Caco-2 (cell line): ENCODE results near the gene GUSB. TPM values are rescaled to one million over a fixed set of nuclear protein-coding genes. Genes with fewer than 3 reads are reported as not detected.

Source experiments
- BruUV-seq: library from RNA; stranded (reverse); fragments of 400-500 nt; replicated peaks from 2 replicates; lab custom pipeline; 2021; lab: Mats Ljungman, UMichigan
- CTCF ChIA-PET: fragments of 300-600 bp; sonication (Branson Sonifier 250); formaldehyde crosslinking; loops from one replicate; lab custom pipeline; 2022; ENCODE audit warnings: antibody characterized with exemption; lab: Charles Lee
- POLR2A ChIA-PET: fragments of 300-600 bp; sonication (Branson Sonifier 250); formaldehyde crosslinking; loops from one replicate; lab custom pipeline; 2022; ENCODE audit warnings: antibody characterized with exemption; lab: Charles Lee
- DNase-seq, 2 experiments: peaks; one replicate each; pipeline versions ENCODE4 v3.0.0 to v3.0.0-alpha.2; 2020 to 2022
- H3K27me3 ChIP-seq: replicated peaks from 2 replicates; pipeline ENCODE4 v1.6.0; 2011; ENCODE audit warnings: low read length; ENCODE audit not compliant: control insufficient read depth, insufficient read depth
- H3K36me3 ChIP-seq: 2 replicates; pipeline ENCODE4 v1.5.1; 2011; ENCODE audit warnings: low read length; ENCODE audit not compliant: control insufficient read depth, insufficient read depth
- H3K4me1 ChIP-seq: fragments of 250-450 bp; sonication (Bioruptor Pico); 2 replicates; pipeline ENCODE4 v1.5.1; 2020; ENCODE audit warnings: mild to moderate bottlenecking
- H3K4me3 ChIP-seq: 2 replicates; pipeline ENCODE4 v1.5.1; 2011; ENCODE audit warnings: low read depth, mild to moderate bottlenecking, control low read depth, low read length
- H3K9me3 ChIP-seq: fragments of 250-450 bp; sonication (Bioruptor Pico); 2 replicates; pipeline ENCODE4 v1.5.1; 2020; ENCODE audit warnings: mild to moderate bottlenecking, moderate library complexity
- H3K27ac Mint-ChIP-seq: one replicate; pipeline ENCODE4 v1.8.0; 2022; ENCODE audit warnings: mixed read lengths; ENCODE audit not compliant: unreplicated experiment
- H3K27me3 Mint-ChIP-seq: one replicate; pipeline ENCODE4 v1.8.0; 2022; ENCODE audit warnings: mixed read lengths; ENCODE audit not compliant: insufficient read depth, unreplicated experiment
- H3K36me3 Mint-ChIP-seq: one replicate; pipeline ENCODE4 v1.8.0; 2022; ENCODE audit warnings: mild to moderate bottlenecking, mixed read lengths; ENCODE audit not compliant: insufficient read depth, unreplicated experiment
- H3K4me1 Mint-ChIP-seq: one replicate; pipeline ENCODE4 v1.8.0; 2022; ENCODE audit warnings: low read depth, mixed read lengths; ENCODE audit not compliant: unreplicated experiment
- H3K4me3 Mint-ChIP-seq: one replicate; pipeline ENCODE4 v1.8.0; 2022; ENCODE audit warnings: mild to moderate bottlenecking, moderate library complexity, mixed read lengths; ENCODE audit not compliant: unreplicated experiment
- H3K9me3 Mint-ChIP-seq: one replicate; pipeline ENCODE4 v1.8.0; 2022; ENCODE audit warnings: mixed read lengths; ENCODE audit not compliant: unreplicated experiment
- CTCF ChIP-seq, 2 experiments: fragments of 200-600 bp in 1 of 2; IDR thresholded peaks; 1 replicate in 1 of 2; 2 replicates in 1 of 2; pipeline versions ENCODE4 v1.5.1 to v1.8.0; 2011 to 2022; ENCODE audit warnings: antibody characterized with exemption in 1 of 2, control low read depth in 1 of 2, inconsistent platforms in 1 of 2, low read depth in 1 of 2, low read length in 1 of 2, mild to moderate bottlenecking in 1 of 2, moderate library complexity in 1 of 2; ENCODE audit not compliant: insufficient read depth in 1 of 2, severe bottlenecking in 1 of 2, unreplicated experiment in 1 of 2
- intact Hi-C: fragments of 100-400 bp; cut with micrococcal nuclease; formaldehyde crosslinking; loops from one replicate; pipeline ENCODE4 v1.10.0; 2022; ENCODE audit not compliant: unreplicated experiment
- total RNA-seq: library from RNA; stranded (reverse); gene quantifications from 2 replicates; pipeline ENCODE4 v1.2.3, GENCODE V29; 2022

Gene GUSB
- total RNA-seq, 1 experiment from 2014 or later = 71.3 TPM

GRCh38 chr7:65924193-65924592, 57.8 kb downstream of the GUSB start:
- H3K27me3 Mint-ChIP-seq = no peaks in the 10 kb centered on the region
- POLR2A ChIA-PET = no interaction called here
- CTCF ChIA-PET = no interaction called here
- no peak overlapping the region for H3K27ac Mint-ChIP-seq
- H3K36me3 Mint-ChIP-seq = no peaks in the 10 kb centered on the region
- Histone ChIP-seq H3K4me1 (peaks cover 35% of the 10 kb centered on the region), H3K36me3 (no peaks in the 10 kb centered on the region), H3K27me3 (no peaks in the 10 kb centered on the region), H3K4me3 (no peak overlapping the region), H3K9me3 (no peaks in the 10 kb centered on the region)
- no peak for DNase-seq
- intact Hi-C loops = no loop called here
- no peaks in the 10 kb centered on the region for H3K9me3 Mint-ChIP-seq
- no TSS peak for BruUV-seq
- no peak for TF ChIP-seq CTCF (IDR thresholded peaks at IDR 0.05; ENCODE audit: insufficient read depth in 1 of 2, low read depth in 1 of 2, low read length in 1 of 2, severe bottlenecking in 1 of 2, unreplicated experiment in 1 of 2)
- no peak overlapping the region for H3K4me3 Mint-ChIP-seq
- H3K4me1 Mint-ChIP-seq = peaks cover 19% of the 10 kb centered on the region

GRCh38 chr7:65923316-65923715, 58.7 kb downstream of the GUSB start:
- Histone ChIP-seq H3K27me3 (no peaks in the 10 kb centered on the region), H3K4me3 (no peak overlapping the region), H3K4me1 (peaks cover 29% of the 10 kb centered on the region), H3K9me3 (no peaks in the 10 kb centered on the region), H3K36me3 (no peaks in the 10 kb centered on the region)
- DNase-seq = no peak
- H3K27ac Mint-ChIP-seq = no peak overlapping the region
- no peaks in the 10 kb centered on the region for H3K9me3 Mint-ChIP-seq
- H3K4me3 Mint-ChIP-seq = no peak overlapping the region
- intact Hi-C loops = no loop called here
- peaks cover 19% of the 10 kb centered on the region for H3K4me1 Mint-ChIP-seq
- ChIA-PET POLR2A (no interaction called here), CTCF (no interaction called here)
- H3K36me3 Mint-ChIP-seq = no peaks in the 10 kb centered on the region
- TF ChIP-seq CTCF (IDR thresholded peaks at IDR 0.05; ENCODE audit: insufficient read depth in 1 of 2, low read depth in 1 of 2, low read length in 1 of 2, severe bottlenecking in 1 of 2, unreplicated experiment in 1 of 2) = no peak
- no TSS peak for BruUV-seq
- H3K27me3 Mint-ChIP-seq = no peaks in the 10 kb centered on the region

- no peaks in the 10 kb centered on the region for H3K9me3 ChIP-seq
- ChIA-PET CTCF (interaction anchor here (0.6 to 0.7 kb wide), 2 partner anchors 16 to 74 kb away, joined by 3 read pairs; no protein-coding TSS in a partner anchor), POLR2A (no interaction called here)
- no peaks in the 10 kb centered on the region for H3K27me3 ChIP-seq
- intact Hi-C loops = no loop called here
- TF ChIP-seq CTCF (IDR thresholded peaks at IDR 0.05; ENCODE audit: insufficient read depth in 1 of 2, low read depth in 1 of 2, low read length in 1 of 2, severe bottlenecking in 1 of 2, unreplicated experiment in 1 of 2) = no peak
- peaks cover 6% of the 10 kb centered on the region for H3K36me3 Mint-ChIP-seq
- DNase-seq = no peak
- no peaks in the 10 kb centered on the region for H3K27me3 Mint-ChIP-seq
- H3K36me3 ChIP-seq = no peaks in the 10 kb centered on the region
- no peak overlapping the region for H3K4me3 ChIP-seq
- no peak overlapping the region for H3K27ac Mint-ChIP-seq
- no TSS peak for BruUV-seq
- H3K9me3 Mint-ChIP-seq = no peaks in the 10 kb centered on the region
- no peaks in the 10 kb centered on the region for H3K4me1 ChIP-seq
- H3K4me3 Mint-ChIP-seq = no peak overlapping the region
- no peaks in the 10 kb centered on the region for H3K4me1 Mint-ChIP-seq
These were observed 65.9 kb downstream of the GUSB start for GRCh38 chr7:65915921-65916657.
